GM10266 (cell line): ENCODE results near the gene UVSSA.

Source experiments
- DNase-seq: peaks from one replicate; pipeline ENCODE4 v3.0.0; 2012; ENCODE audit errors: extremely low spot score
- TF ChIP-seq, protein P1 (sequence below): IDR thresholded peaks from 2 replicates; pipeline ENCODE4 v1.5.1; 2012; ENCODE audit warnings: mild to moderate bottlenecking, low read depth; ENCODE audit not compliant: control insufficient read depth, insufficient read depth; ENCODE audit errors: missing control alignments

Gene UVSSA

DNA sequence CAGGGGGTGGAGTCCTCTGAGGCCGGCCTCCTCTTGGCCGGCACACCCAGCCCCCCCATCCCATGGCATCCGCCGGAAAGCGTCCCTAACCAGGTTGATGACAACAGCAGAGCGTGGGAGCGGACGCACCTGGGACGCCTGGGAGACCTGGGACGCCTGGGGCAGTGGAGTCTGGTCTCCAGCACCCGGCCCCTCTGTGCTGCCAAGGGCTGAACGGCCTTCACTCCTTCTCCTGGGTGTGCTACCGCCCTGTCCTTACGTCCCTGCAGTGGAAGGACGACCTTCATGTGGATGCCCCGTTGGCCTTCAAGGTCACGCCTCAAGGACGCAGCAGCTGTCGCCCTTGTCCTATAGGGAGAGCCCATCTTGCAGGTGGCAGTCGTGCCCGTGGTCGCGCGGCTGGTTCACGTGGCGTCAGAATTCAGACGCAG, 32.4 kb downstream of the UVSSA start:
- DNase-seq, result no peak
- TF ChIP-seq, protein P1, sequence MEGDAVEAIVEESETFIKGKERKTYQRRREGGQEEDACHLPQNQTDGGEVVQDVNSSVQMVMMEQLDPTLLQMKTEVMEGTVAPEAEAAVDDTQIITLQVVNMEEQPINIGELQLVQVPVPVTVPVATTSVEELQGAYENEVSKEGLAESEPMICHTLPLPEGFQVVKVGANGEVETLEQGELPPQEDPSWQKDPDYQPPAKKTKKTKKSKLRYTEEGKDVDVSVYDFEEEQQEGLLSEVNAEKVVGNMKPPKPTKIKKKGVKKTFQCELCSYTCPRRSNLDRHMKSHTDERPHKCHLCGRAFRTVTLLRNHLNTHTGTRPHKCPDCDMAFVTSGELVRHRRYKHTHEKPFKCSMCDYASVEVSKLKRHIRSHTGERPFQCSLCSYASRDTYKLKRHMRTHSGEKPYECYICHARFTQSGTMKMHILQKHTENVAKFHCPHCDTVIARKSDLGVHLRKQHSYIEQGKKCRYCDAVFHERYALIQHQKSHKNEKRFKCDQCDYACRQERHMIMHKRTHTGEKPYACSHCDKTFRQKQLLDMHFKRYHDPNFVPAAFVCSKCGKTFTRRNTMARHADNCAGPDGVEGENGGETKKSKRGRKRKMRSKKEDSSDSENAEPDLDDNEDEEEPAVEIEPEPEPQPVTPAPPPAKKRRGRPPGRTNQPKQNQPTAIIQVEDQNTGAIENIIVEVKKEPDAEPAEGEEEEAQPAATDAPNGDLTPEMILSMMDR, result no peak

DNA sequence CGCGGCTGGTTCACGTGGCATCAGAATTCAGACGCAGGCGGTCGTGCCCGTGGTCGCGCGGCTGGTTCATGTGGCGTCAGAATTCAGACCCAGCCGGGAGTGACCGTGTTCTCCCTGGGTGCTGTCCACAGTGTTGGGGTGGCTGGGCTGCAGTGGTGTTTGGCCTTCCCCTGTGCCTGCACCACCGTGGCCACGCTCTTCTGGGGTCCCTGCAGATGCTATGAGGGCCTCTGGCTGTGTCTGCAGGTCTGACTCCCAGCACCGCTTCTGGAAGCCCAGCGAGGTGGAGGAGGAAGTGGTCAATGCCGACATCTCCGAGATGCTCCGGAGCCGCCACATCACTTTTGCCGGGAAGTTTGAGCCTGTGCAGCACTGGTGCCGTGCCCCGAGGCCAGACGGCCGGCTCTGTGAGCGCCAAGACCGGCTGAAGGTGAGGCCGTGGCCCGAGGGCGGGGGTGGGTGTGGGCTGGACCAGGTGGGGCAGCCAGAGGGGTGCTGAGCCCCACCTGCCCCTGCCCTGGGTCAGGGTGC, 32.9 kb downstream of the UVSSA start:
- TF ChIP-seq, protein P1, result no peak
- DNase-seq, result no peak

DNA sequence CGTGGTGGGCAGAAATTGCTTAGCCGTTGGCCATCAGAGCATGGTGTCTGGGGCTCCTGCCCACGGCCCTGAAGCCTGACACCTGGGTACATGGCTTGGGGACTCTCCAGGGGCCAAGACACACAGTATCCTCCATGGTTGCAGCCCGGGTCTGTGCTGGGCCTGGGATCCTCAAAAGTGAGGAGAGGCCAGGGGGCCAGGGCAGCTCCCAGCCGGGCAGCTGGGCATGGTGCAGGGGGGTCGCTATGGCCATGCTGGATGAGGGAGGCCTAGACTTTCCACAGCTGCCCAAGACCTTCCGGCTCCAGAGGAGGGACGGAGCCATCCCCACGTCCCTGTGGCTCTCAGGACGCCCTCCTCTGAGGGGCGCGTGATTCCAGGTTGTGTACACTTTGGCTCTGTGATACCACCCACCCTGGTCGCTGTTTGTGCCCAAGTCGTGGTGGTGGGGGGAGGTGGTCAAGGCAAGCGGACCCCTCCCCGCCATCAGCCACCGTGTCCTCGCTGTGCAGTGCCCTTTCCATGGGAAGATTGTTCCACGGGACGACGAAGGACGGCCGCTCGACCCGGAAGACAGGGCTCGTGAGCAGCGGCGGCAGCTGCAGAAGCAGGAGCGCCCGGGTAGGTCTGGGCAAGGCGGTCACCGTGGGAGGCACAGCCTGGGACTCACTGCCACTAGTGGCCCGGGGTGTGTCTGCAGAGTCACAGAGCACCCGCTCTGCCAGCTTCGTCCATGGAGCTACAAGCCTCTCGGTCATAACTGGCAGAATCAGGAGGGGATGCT, 33.6 kb downstream of the UVSSA start:
- no peak for DNase-seq
- TF ChIP-seq, protein P1, result no peak

DNA sequence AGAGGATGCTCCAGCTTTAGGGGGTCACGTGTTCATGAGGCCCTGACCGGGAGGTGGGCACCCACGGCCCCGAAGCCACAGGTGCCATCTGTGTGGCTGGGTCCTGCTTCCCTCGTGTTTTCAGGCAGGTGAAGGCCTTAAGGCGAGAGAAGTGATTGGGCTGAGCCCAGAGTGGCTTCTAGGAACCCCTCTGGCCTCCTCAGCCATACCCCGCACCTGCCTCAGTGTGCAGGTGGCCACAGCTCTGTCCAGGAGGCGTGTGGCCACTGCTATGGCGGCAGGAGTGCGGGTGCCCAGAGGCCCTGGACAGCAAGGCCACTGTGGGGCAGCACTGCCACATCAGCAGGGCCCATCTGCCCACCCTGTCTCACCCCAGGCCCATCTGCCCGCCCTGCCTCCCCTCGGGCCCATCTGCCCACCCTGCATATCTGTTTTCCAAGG, 34.2 kb downstream of the UVSSA start:
- TF ChIP-seq, protein P1, result no peak
- DNase-seq, result no peak

DNA sequence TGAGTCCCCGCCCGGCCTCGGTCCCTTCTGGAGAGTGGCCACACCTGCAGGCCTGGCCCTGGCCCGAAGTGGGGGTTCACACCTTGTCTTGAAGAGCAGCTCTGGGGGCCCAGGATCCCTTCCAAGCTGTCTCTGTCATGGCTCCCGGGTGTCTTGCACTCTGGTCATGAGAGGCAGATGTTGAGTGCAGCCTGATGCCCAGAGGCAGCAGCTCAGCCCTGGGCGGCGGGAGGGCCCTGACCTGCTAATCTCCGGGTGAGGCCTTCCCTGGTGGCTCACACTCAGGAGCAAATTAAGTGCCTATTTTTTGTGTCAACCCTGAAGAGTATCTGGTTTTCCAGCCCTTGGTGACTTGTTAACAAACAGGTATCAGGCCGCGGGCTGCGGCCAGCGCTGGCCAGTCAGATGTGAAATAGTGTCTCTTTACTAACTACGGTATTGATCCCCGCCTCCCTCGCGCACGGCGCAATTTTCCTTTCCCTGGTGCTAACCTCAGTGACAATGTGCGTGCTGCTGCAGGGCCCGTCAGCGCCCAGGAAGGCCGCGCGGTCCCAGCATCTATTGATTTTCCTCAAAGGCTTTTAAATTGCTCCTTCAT, 35.0 kb downstream of the UVSSA start:
- TF ChIP-seq, protein P1, result no peak
- no peak for DNase-seq

DNA sequence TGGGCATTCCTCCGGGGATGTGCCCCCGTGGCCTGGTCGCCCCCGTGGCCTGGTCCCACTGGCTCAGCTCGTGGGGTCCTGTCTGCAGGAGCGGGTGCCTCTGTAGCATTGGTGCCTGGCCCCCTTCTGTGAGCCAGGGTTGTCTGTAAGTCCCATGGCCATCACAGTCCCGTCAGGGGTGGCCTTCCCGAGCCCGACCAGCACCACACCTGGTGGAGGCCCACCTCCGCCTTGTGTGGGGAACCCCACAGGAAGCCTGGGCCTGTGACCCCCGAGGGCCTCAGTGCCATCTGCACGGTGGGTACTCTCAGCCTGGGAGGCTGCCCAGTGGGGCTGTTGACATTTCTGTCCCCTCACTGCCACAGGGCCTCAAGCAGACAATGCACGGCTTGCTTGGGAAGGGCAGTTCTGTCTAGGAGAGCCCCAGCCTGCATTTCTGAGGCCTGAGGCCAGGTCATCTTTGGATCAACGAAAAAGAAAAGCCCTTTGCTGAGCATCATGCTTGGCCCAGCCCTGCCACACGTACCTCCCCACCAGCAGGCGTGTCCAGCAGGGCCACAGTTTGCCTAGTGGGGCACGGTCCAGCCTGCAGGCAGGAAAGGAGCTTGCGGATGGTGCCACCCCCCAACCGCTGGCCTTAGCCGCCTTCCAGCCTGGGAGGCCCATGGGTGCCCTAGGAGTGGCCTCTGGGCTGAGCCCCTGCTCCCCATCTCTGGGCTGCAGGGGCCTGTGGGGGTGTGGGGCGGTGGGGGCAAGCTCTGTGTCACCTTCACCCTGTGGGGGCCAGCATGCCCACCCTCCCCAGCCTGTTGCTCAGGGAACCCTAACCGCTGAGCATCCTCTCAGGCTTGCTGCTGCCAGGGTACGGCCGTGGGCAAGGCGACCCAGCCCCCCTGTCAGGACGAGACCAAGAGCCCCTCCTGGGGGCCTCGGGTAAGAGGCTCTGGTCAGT, 36.0 kb downstream of the UVSSA start:
- no peak for DNase-seq
- TF ChIP-seq, protein P1, result no peak
